IPS-20b (cell line): ENCODE measurements around the gene OR56A5.

ENCODE experiments used
- H3K27ac ChIP-seq: one replicate; pipeline ENCODE4 v1.5.1; 2013; ENCODE audit warnings: low read length
- H3K27me3 ChIP-seq: 2 replicates; pipeline ENCODE4 v1.6.1; 2013; ENCODE audit warnings: mild to moderate bottlenecking, low read length, inconsistent platforms; ENCODE audit not compliant: insufficient read depth
- H3K36me3 ChIP-seq: 2 replicates; pipeline ENCODE4 v1.6.1; 2013; ENCODE audit warnings: low read depth, mild to moderate bottlenecking, inconsistent platforms, low read length, moderate library complexity; ENCODE audit not compliant: insufficient read depth
- H3K4me1 ChIP-seq: 2 replicates; pipeline ENCODE4 v1.6.1; 2013; ENCODE audit warnings: mild to moderate bottlenecking, control low read depth, inconsistent platforms, low read length, moderate library complexity; ENCODE audit not compliant: insufficient read depth
- H3K4me3 ChIP-seq: 2 replicates; pipeline ENCODE4 v1.5.1; 2013; ENCODE audit warnings: mild to moderate bottlenecking, low read length, inconsistent platforms
- H3K9ac ChIP-seq: 2 replicates; pipeline ENCODE4 v1.6.1; 2013; ENCODE audit warnings: low read depth, mild to moderate bottlenecking, inconsistent platforms, low read length, moderate library complexity
- H3K9me3 ChIP-seq: 2 replicates; pipeline ENCODE4 v1.6.1; 2013; ENCODE audit warnings: mild to moderate bottlenecking, low read depth, low read length, inconsistent platforms; ENCODE audit not compliant: insufficient read depth

Gene OR56A5

GRCh38 chr11:5930614-5931013 is 37.7 kb downstream of the OR56A5 start:
- Histone ChIP-seq H3K9me3 (peaks cover 16% of the 10 kb centered on the region), H3K27me3 (no peaks in the 10 kb centered on the region), H3K4me1 (no peaks in the 10 kb centered on the region), H3K36me3 (no peaks in the 10 kb centered on the region), H3K9ac (no peak overlapping the region), H3K27ac (no peak overlapping the region), H3K4me3 (no peak overlapping the region)

DNA sequence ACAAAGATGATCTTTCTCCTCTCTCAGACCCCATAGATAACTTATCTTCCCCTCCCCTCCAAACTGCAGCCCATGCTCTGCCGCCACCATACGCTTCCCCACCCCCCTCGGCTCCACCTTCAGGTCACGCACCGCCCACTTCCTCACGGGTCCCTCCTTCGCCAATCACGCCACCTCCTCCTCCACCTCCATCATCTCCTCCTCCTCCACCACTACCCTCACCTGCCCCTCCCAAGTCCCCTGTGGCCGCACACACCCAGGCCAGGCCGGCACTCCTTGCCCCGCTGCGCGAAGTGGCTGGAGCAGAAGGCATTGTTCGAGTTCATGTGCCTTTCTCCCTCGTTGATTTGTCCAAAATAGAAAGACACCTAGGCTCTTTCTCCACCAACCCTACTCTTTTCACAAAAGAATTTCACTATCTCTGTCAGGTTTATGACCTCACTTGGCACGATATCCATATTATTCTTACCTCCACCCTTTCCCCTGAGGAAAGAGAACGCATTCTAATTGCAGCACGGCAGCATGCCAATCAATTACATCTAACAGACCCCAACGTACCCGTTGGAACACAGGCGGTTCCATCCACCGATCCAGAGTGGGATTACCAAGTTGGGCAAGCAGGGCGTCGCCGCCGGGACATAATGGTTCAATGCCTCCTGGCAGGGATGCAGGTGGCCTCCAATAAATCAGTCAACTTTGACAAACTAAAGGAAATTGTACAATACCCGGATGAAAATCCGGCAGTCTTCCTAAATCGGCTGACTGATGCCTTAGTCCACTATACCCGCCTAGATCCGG is 38.5 kb downstream of the OR56A5 start:
- H3K9me3 ChIP-seq = peaks cover 16% of the 10 kb centered on the region
- H3K4me3 ChIP-seq = no peak overlapping the region
- H3K36me3 ChIP-seq = no peaks in the 10 kb centered on the region
- H3K4me1 ChIP-seq = no peaks in the 10 kb centered on the region
- no peak overlapping the region for H3K9ac ChIP-seq
- no peak overlapping the region for H3K27ac ChIP-seq
- no peaks in the 10 kb centered on the region for H3K27me3 ChIP-seq

DNA sequence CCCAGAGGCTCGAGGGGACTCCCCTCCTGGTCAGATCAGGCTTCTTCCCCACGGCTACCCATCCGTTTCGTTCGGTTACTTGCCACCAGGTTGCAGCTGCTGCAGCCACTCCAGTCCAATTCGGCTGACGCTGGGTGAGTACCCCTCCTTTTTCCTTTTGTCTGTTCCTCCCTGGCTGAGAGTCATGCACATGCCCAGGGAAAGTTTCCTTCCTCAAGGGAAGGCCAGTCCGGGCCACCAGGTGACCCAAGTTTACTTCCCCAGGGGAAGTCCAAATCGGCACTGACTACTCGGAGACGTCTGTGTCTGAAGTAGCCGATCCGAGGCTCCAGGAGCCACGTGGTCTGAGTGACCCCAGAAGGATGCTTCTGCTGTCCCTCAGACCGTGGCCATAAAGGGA is 39.5 kb downstream of the OR56A5 start:
- no peaks in the 10 kb centered on the region for H3K4me1 ChIP-seq
- no peaks in the 10 kb centered on the region for H3K36me3 ChIP-seq
- no peak overlapping the region for H3K4me3 ChIP-seq
- no peak overlapping the region for H3K27ac ChIP-seq
- no peak overlapping the region for H3K9ac ChIP-seq
- no peaks in the 10 kb centered on the region for H3K27me3 ChIP-seq
- H3K9me3 ChIP-seq = peaks cover 16% of the 10 kb centered on the region

DNA sequence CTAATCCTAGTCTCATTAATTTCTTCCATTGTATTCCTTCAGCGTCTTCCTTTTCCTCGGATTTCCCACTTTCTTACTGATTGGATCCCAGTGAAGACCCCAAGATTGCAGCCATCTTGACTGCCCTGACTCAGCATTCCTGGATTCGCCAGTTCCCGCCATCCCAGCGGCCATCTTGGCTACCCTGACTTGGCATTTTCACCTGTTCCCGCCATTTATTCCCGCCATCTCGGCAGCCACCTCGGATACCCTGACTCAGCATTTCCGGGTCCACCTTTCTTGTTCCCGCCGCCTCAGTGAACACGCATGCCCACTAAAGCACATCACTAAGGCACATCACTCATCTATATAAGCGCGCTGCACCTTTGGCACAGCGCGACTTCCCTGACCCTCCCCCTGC is 40.0 kb downstream of the OR56A5 start:
- Histone ChIP-seq H3K4me3 (no peak overlapping the region), H3K4me1 (no peaks in the 10 kb centered on the region), H3K9me3 (peaks cover 13% of the 10 kb centered on the region; the same call in 1 of the 2 replicates), H3K27me3 (no peaks in the 10 kb centered on the region), H3K9ac (no peak overlapping the region), H3K36me3 (no peaks in the 10 kb centered on the region), H3K27ac (no peak overlapping the region)

DNA sequence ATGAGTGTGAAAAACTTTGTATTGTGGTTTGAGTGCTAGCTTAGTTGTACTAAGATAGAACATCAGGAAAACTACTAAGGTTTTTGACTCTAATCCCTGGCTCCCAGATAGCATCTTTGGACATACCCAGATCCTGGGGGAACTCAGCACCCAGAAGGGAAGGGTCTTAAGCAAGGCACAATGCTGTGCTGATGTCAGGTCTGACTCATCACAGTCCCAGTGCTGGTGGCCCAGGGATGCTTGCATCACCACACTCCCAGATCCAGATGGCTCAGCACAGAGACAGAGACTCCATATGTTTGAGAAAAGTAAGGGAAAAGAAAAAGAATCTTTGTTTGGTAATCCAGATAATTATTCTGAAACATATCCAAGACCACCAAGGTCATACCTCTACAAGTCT is 44.5 kb downstream of the OR56A5 start:
- Histone ChIP-seq H3K27me3 (no peaks in the 10 kb centered on the region), H3K9ac (no peak overlapping the region), H3K9me3 (peaks cover 8% of the 10 kb centered on the region; the same call in 1 of the 2 replicates), H3K36me3 (no peaks in the 10 kb centered on the region), H3K4me3 (no peak overlapping the region), H3K4me1 (no peaks in the 10 kb centered on the region), H3K27ac (no peak overlapping the region)

DNA sequence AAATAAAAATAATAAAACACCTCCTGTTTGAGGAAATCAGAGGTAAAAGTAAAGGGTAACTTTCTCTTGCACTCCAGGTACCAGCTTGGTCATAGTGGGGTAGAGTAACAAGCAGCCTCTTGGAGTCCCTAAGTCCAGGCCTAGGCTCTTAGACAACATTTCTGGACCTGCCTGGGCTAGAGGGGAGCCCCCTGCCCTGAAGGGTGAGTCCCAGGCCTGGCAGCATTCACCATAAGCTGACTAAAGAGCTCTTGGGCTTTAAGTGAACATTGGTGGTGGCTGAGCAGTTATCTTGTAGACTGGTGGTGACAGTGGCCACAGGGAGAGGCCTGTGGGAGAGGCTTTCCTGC is 44.9 kb downstream of the OR56A5 start:
- Histone ChIP-seq H3K27ac (no peak overlapping the region), H3K9me3 (peaks cover 9% of the 10 kb centered on the region), H3K4me1 (no peaks in the 10 kb centered on the region), H3K4me3 (no peak overlapping the region), H3K9ac (no peak overlapping the region), H3K27me3 (no peaks in the 10 kb centered on the region), H3K36me3 (no peaks in the 10 kb centered on the region)

- H3K9me3 ChIP-seq = peaks cover 7% of the 10 kb centered on the region
- no peak overlapping the region for H3K27ac ChIP-seq
- H3K9ac ChIP-seq = no peak overlapping the region
- H3K36me3 ChIP-seq = no peaks in the 10 kb centered on the region
- H3K4me3 ChIP-seq = no peak overlapping the region
- H3K27me3 ChIP-seq = no peaks in the 10 kb centered on the region
- H3K4me1 ChIP-seq = no peaks in the 10 kb centered on the region
These were observed 45.4 kb downstream of the OR56A5 start for GRCh38 chr11:5922749-5923426.
